A549 (cell line): Measurements from ENCODE around the gene ANKRD11. TPM values are rescaled to one million over a fixed set of nuclear protein-coding genes. Genes with fewer than 3 reads are reported as not detected.
"Not testable (repeated sequence)": the region's sequence is repeated elsewhere in the genome, so short reads cannot be mapped to it uniquely, and the experiment has no call there.

Experiments
- ATAC-seq, 2 experiments: fragments of 200-7000 bp in 1 of 2; fragments of >200 bp in 1 of 2; cut with Nextera tagmentation in 1 of 2; cut with Tn5 transposase in 1 of 2; 3 replicates each; pipeline versions ENCODE4 v1.8.0 to v1.9.1; 2018 to 2020; ENCODE audit warnings: mild to moderate bottlenecking in 1 of 2, moderate library complexity in 1 of 2
- CTCF ChIA-PET: fragments of 300-600 bp; sonication (Branson Sonifier 250); formaldehyde crosslinking; extraction: SDS; loops from one replicate; lab custom pipeline; 2021; ENCODE audit warnings: antibody characterized with exemption, inconsistent platforms; lab: Yijun Ruan, JAX
- POLR2A ChIA-PET: fragments of 350-600 bp; formaldehyde crosslinking; extraction: SDS; loops from one replicate; lab custom pipeline; 2021; ENCODE audit warnings: antibody characterized with exemption, inconsistent platforms; lab: Yijun Ruan, JAX
- DNase-seq, 2 experiments: peaks; one replicate each; pipeline versions ENCODE4 v3.0.0 to v3.0.0-alpha.2; 2011 to 2016; ENCODE audit warnings: low read depth in 1 of 2, low spot score in 1 of 2
- FAIRE-seq: peaks from 2 replicates; lab custom pipeline; 2011; peaks lifted over from hg19 to GRCh38; lab: Jason Lieb, UNC
- H3K27ac ChIP-seq, 2 experiments: fragments of >200 bp; sonication (Bioruptor Twin); formaldehyde crosslinking; 3 replicates each; pipeline ENCODE4 v1.5.1; 2016 to 2017
- H3K4me1 ChIP-seq: fragments of >200 bp; sonication (Bioruptor Twin); formaldehyde crosslinking; 3 replicates; pipeline ENCODE4 v1.6.1; 2016
- H3K4me2 ChIP-seq: fragments of >200 bp; sonication (Bioruptor Twin); formaldehyde crosslinking; 3 replicates; pipeline ENCODE4 v1.6.1; 2016
- H3K4me3 ChIP-seq: fragments of >200 bp; sonication (Bioruptor Twin); formaldehyde crosslinking; 3 replicates; pipeline ENCODE4 v1.5.1; 2016
- H3K9me3 ChIP-seq: fragments of >200 bp; sonication (Bioruptor Twin); formaldehyde crosslinking; 3 replicates; pipeline ENCODE4 v1.6.1; 2016
- BCL3 ChIP-seq: fragments of >200 bp; sonication (Bioruptor Twin); formaldehyde crosslinking; IDR thresholded peaks from 3 replicates; pipeline ENCODE4 v1.6.1; 2016
- CBX2 ChIP-seq: fragments of 200-600 bp; sonication (generic); IDR thresholded peaks from 2 replicates; pipeline ENCODE4 v1.6.1; 2016; ENCODE audit warnings: low read depth, mild to moderate bottlenecking, borderline replicate concordance
- CTCF ChIP-seq: fragments of >200 bp; sonication (Bioruptor Twin); formaldehyde crosslinking; IDR thresholded peaks from 3 replicates; pipeline ENCODE4 v1.5.1; 2016
- E2F6 ChIP-seq: IDR thresholded peaks from 2 replicates; pipeline ENCODE4 v1.6.1; 2012; ENCODE audit warnings: low read depth, borderline replicate concordance
- EHMT2 ChIP-seq: fragments of 200-600 bp; sonication (generic); IDR thresholded peaks from 2 replicates; pipeline ENCODE4 v1.6.1; 2016; ENCODE audit warnings: antibody characterized with exemption, low read depth, mild to moderate bottlenecking, moderate library complexity
- FOXS1 ChIP-seq: fragments of 250-450 bp; sonication (Bioruptor Pico); IDR thresholded peaks from 2 replicates; pipeline ENCODE4 v1.5.0; 2020; ENCODE audit warnings: mild to moderate bottlenecking, moderate library complexity
- HDAC2 ChIP-seq: fragments of 200-600 bp; sonication (generic); IDR thresholded peaks from 2 replicates; pipeline ENCODE4 v1.6.1; 2016
- HEYL ChIP-seq: fragments of 250-450 bp; sonication (Bioruptor Pico); IDR thresholded peaks from 2 replicates; pipeline ENCODE4 v1.8.0; 2021; ENCODE audit warnings: mild to moderate bottlenecking, moderate library complexity
- HMGXB4 ChIP-seq: fragments of 250-450 bp; sonication (Bioruptor Pico); IDR thresholded peaks from 2 replicates; pipeline ENCODE4 v1.5.0; 2021; ENCODE audit warnings: mild to moderate bottlenecking, moderate library complexity, borderline replicate concordance
- HOXA7 ChIP-seq: fragments of 250-450 bp; sonication (Bioruptor Pico); IDR thresholded peaks from 2 replicates; pipeline ENCODE4 v1.5.0; 2020; ENCODE audit warnings: mild to moderate bottlenecking, moderate library complexity
- KDM1A ChIP-seq: fragments of 200-600 bp; sonication (generic); IDR thresholded peaks from 2 replicates; pipeline ENCODE4 v1.6.1; 2016; ENCODE audit warnings: low read depth, mild to moderate bottlenecking
- MAZ ChIP-seq: fragments of 150-350 bp; IDR thresholded peaks from 2 replicates; pipeline ENCODE4 v1.6.1; 2014; ENCODE audit warnings: antibody characterized with exemption, low read depth, low read length, borderline replicate concordance
- POLR2AphosphoS2 ChIP-seq: conservative IDR thresholded peaks from 2 replicates; pipeline ENCODE4 v1.6.1; 2012; ENCODE audit warnings: low read length, improper control_type of control experiment, inconsistent platforms
- RAD21 ChIP-seq, 2 experiments: fragments of >200 bp in 1 of 2; sonication (Bioruptor Twin) in 1 of 2; formaldehyde crosslinking in 1 of 2; IDR thresholded peaks in 1 of 2; conservative IDR thresholded peaks in 1 of 2; 2 replicates in 1 of 2; 3 replicates in 1 of 2; pipeline ENCODE4 v1.6.1; 2012 to 2018; ENCODE audit warnings: inconsistent platforms in 1 of 2
- RCOR1 ChIP-seq: fragments of 150-350 bp; IDR thresholded peaks from 2 replicates; pipeline ENCODE4 v1.6.1; 2014; ENCODE audit warnings: antibody characterized with exemption, low read length, low read depth
- REST ChIP-seq: fragments of 200-600 bp; sonication (generic); IDR thresholded peaks from 2 replicates; pipeline ENCODE4 v1.6.1; 2016; ENCODE audit warnings: antibody characterized with exemption, mild to moderate bottlenecking, moderate library complexity
- SREBF2 ChIP-seq: fragments of 450-650 bp; IDR thresholded peaks from 2 replicates; pipeline ENCODE4 v1.6.1; 2014; ENCODE audit warnings: mild to moderate bottlenecking, moderate library complexity
- TP53 ChIP-seq: fragments of 250-450 bp; sonication (Bioruptor Pico); IDR thresholded peaks from 2 replicates; pipeline ENCODE4 v1.5.0; 2021; ENCODE audit warnings: mild to moderate bottlenecking, moderate library complexity
- ZFP36 ChIP-seq: fragments of 450-650 bp; IDR thresholded peaks from 2 replicates; pipeline ENCODE4 v1.6.1; 2014; ENCODE audit warnings: borderline replicate concordance; ENCODE audit not compliant: partially characterized antibody
- ZSCAN20 ChIP-seq: fragments of 250-450 bp; sonication (Bioruptor Pico); IDR thresholded peaks from 2 replicates; pipeline ENCODE4 v1.8.0; 2022; ENCODE audit warnings: mild to moderate bottlenecking, moderate library complexity
- WGBS: methylation state at CpG from one replicate; pipeline ENCODE4 v1.1.6; 2017; ENCODE audit errors: missing lambda C conversion rate; 5-methylcytosine and 5-hydroxymethylcytosine counted together
- polyA plus RNA-seq, 4 experiments: library from polyadenylated mRNA; depleted of rRNA in 3 of 4; stranded (reverse); fragments of >200 nt; fragmentation: RNase III in 1 of 4; extraction: RNeasy Plus Mini Kit Qiagen cat#74134 plus additional on column Dnase treatment in 1 of 4; gene quantifications; 2 replicates in 3 of 4; 3 replicates in 1 of 4; pipeline ENCODE4 v1.2.3, GENCODE V29; 2011 to 2017

Gene ANKRD11
- polyA plus RNA-seq, 2 of the 4 experiments (the other 2 are of a cell fraction) = 53.6 to 54.9 TPM

GRCh38 chr16:89248196-89248982 lies 242.0 kb downstream of the ANKRD11 start:
- H3K27ac ChIP-seq = peak overlapping the region in 1 of 2 experiments; percentile 92; a peak in 3 of 6 replicates

GRCh38 chr16:89247734-89248075 lies 242.7 kb downstream of the ANKRD11 start:
- Histone ChIP-seq H3K4me2 (peak overlapping the region; percentile 86), H3K27ac (peak overlapping the region; percentile 40 to 92; a peak in 5 of 6 replicates), H3K4me3 (peak overlapping the region; percentile 53)
- 1% methylated on average over 21 of the region's 45 CpGs for WGBS
- FAIRE-seq (peak; percentile 13), ATAC-seq (peak; percentile 63 to 82)
- H3K9me3 ChIP-seq, H3K4me1 ChIP-seq, DNase-seq: not testable (repeated sequence)
- ChIA-PET POLR2A (interaction anchor here (0.6 to 1.3 kb wide), 5 partner anchors 8 to 261 kb away, joined by 3 to 5 read pairs (median 4); partner anchors contain the start of genes SPG7 and ZNF778), CTCF (interaction anchor here (2.4 kb wide), 1 partner anchor 42 kb away, joined by 12 read pairs; no protein-coding TSS in a partner anchor)

More at GRCh38 chr16:89248196-89248982, 242.0 kb downstream of the ANKRD11 start:
- ChIA-PET POLR2A (interaction anchor here (1.3 kb wide), 1 partner anchor 260 kb away, joined by 4 read pairs; the partner anchor contains the start of gene SPG7), CTCF (no interaction called here)
- H3K4me3 ChIP-seq = peak overlapping the region; percentile 53
- ATAC-seq (peak in 1 of 2 experiments; percentile 3; a peak in 1 of 6 replicates), FAIRE-seq (no peak), DNase-seq (no peak)
- TF ChIP-seq FOXS1 (CRISPR knock-in tag) (no peak), TP53 (no peak), BCL3 (no peak), CBX2 (no peak), REST (no peak), ZFP36 (no peak), RAD21 (conservative IDR thresholded peaks at IDR 0.05 in 1 of 2, IDR thresholded peaks at IDR 0.05 in 1 of 2) (no peak), HEYL (no peak), KDM1A (no peak), HMGXB4 (no peak), HDAC2 (no peak), MAZ (no peak), RCOR1 (no peak), SREBF2 (no peak), EHMT2 (no peak), E2F6 (no peak), ZSCAN20 (CRISPR knock-in tag) (no peak), HOXA7 (CRISPR knock-in tag) (no peak), POLR2AphosphoS2 (no peak), CTCF (no peak)
- no peaks in the 10 kb centered on the region for H3K4me1 ChIP-seq
- 82% methylated on average over 58 of the region's 69 CpGs for WGBS
- peak overlapping the region; percentile 86 for H3K4me2 ChIP-seq
- no peaks in the 10 kb centered on the region for H3K9me3 ChIP-seq
